GM21528 (cell line): ENCODE data around the gene TMBIM1.

Experiments
- ATAC-seq: cut with Tn5 transposase; IDR thresholded peaks from one replicate; pipeline ENCODE4 v1.9.1; 2021; ENCODE audit warnings: mild to moderate bottlenecking, moderate library complexity; ENCODE audit not compliant: unreplicated experiment, low FRiP score

The TMBIM1 gene

DNA sequence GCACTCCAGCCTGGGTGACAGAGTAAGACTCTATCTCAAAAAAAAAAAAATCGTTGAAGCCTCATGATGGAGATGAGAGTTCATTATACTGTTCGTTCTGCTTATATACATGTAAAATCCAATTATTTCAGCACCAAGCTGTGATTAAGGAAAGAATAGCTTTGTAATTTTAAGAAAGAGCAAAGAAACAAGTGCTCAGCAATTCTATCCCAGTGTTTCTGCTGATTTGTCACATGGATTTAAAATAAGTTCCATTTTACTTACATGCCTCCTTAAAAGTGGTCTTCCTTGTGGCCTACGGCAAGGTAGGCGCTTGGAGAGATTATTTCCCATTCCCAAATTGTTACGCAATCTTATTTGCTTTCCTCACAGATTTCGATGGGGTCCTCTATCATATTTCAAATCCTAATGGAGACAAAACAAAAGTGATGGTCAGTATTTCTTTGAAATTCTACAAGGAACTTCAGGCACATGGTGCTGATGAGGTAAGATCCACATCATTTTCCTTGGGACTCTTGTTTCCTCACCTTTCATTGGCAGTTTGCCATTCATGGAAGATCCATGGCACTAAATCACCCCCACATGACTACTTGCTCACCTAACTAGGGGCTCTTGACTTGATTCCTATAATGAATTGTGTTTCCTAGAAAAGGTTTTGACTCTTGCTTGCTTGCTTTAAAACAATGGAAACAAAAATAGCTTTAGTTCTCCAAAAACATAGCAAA is 63.8 kb downstream of the TMBIM1 start:
- no peak for ATAC-seq

DNA sequence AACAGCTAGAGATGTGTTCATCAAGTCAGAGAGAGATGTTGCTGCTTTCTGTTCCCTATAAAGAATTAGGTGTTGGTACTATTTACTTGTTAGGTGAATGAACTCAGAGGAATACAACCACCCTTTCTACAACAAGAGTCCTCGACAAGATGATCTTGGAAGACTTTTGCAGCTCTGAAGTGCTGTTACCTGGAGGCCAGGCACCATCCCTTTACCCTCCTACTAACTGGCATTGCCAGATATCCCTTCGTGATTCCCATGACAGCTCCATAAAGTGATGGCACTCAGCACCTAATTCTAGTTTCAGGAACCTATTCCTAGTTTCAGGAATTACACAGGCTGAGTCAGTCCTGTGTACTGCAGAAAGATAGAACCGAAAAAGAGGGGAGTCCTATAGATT is 65.4 kb downstream of the TMBIM1 start:
- no peak for ATAC-seq
